ENCODE data around the gene BRSK2.

DNA sequence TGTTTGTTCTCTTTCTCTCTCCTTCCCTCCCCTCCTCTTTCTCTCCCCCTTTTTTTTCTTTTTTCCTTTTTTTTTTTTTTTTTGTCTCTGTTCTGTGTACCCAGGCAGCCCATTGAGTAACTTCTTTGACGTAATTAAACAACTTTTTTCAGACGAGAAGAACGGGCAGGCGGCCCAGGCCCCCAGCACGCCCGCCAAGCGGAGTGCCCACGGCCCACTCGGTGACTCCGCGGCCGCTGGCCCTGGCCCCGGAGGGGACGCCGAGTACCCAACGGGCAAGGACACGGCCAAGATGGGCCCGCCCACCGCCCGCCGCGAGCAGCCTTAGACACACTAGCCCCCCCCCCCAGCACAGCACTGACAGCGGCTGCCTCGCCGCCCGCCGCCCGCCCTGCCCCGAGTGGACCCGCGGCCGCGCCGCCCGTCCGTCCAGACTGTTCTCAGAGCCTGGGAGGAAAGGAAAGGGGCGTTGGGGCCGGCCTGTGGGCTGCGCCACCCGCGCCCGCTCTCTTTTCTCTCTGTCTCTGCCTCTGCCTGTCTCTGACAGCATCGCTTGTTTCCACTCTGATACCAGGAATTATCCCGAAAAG, 70.8 kb downstream of the BRSK2 start:
- TF ChIP-seq SUZ12 (IDR thresholded peaks at IDR 0.05) (no peak), FOXA1 (IDR thresholded peaks at IDR 0.05) (no peak)
